Measurements from ENCODE around the gene MLLT1. TPM values are rescaled to one million over a fixed set of nuclear protein-coding genes. Genes with fewer than 3 reads are reported as not detected.

MLLT1 gene
- total RNA-seq, 1 experiment from 2014 or later: 29.0 TPM

DNA sequence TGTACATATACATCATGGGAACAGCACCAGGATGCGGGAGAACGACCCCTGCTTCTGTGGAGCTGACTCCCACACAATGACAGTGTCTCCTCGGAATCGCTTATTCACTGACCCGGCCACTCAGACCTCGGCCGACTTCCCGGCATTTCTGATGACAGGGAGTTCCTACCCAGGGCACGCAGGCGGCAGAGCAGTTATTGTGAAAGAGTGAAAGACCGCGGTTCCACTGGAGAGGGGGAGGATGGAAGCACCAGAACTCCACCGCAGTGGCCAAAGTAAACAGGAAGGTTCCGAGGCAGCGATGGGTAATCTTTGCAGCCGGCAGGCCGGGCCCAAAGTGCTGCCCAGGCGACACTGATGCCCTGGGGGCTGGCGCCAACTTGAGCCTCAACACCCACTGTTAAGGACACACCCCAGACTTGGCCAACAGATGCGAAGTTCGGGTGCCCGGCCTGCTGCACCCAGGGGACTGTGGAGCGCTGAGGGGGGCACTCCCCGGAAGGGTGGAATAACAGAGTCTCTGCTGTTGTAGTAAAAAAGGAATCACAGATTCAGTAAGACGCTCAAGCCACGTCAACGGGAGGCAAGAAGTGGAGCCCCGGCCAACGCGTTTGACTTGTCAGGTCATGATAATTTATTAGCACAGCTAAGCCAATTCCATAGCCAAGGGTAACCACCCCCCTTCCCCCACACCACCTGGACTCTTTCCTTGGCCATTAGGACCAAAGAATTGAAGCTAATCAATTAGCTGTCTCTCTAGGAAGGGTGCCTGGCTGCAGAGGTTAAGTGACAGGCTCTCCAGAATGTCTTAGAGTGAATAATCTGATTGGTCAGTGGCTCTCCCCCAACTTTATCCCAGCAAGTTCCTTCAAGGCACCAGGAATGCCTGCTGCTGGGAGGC is 5.8 kb downstream of the MLLT1 start:
- peak overlapping the region; percentile 51 for H2AFZ ChIP-seq (ENCODE audit: low read length)

DNA sequence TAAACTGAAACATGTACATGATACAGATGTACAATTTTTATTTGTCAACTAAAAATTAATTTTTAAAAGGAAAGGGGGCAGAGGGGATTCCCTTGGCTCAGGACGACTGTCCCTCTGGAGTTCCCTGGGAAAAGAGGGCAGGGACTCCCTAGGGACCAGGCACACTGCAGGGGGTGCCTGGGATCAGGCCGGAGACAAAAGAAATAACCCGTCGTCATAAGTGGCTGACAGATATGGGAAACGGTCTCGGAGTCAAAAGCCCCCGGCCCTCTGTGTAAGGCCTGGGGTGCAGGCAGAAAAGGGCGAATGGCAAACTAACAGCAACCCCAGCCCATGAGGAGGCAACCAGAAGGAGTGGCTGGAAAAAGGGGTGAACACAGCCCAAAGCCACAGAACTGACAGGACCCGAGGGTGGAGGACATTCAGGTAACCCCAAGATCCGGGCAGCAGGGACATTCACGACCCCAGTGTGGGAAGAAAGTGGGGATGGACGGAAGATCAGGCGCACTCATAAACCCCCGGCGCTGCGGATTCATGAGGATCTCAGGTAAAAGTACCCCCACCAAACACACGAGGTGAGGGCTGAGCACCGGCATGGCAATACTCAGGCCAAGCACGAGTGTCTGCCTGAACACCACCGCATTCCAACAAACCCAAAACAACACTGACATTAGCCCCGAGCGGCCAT is 6.7 kb downstream of the MLLT1 start:
- Histone ChIP-seq H3K27ac (ENCODE audit: low read length) (peak overlapping the region; percentile 79), H4K20me1 (ENCODE audit: low read length) (no peaks in the 10 kb centered on the region; the same call in 1 of the 2 replicates), H3K9me3 (ENCODE audit: low read length) (no peaks in the 10 kb centered on the region), H3K36me3 (ENCODE audit: low read depth, low read length) (no peaks in the 10 kb centered on the region; the same call in 1 of the 2 replicates), H3F3A (ENCODE audit: low read length, unreplicated experiment) (peaks cover 6% of the 10 kb centered on the region), H3K4me2 (ENCODE audit: low read length) (peak overlapping the region; percentile 78), H3K27me3 (ENCODE audit: low read length) (no peaks in the 10 kb centered on the region), H3K4me1 (ENCODE audit: insufficient read depth, low read length) (peaks cover 65% of the 10 kb centered on the region), H3K4me3 (ENCODE audit: low read length) (peak overlapping the region; percentile 55), H3K79me2 (ENCODE audit: low read length) (peaks cover 89% of the 10 kb centered on the region), H2AFZ (ENCODE audit: low read length) (peak overlapping the region; percentile 51), H3K9ac (ENCODE audit: low read length) (peak overlapping the region; percentile 69), H3K9me2 (replicated peaks; ENCODE audit: low read length) (no peaks in the 10 kb centered on the region)
- intact Hi-C loops (cut with micrococcal nuclease): loop anchor here (5.0 kb wide), 2 partner anchors 36 to 56 kb away; no protein-coding TSS in a partner anchor
- POLR2A ChIA-PET (ENCODE audit: unreplicated experiment): no interaction called here
- CTCF ChIA-PET: no interaction called here
- ATAC-seq (no peak), DNase-seq (no peak)
- TF ChIP-seq EZH2phosphoT487 (IDR thresholded peaks at IDR 0.05; ENCODE audit: borderline replicate concordance, low read length) (no peak), EZH2 (IDR thresholded peaks at IDR 0.05; ENCODE audit: low read length, unreplicated experiment) (no peak)
- TF ChIP-seq, protein P1, sequence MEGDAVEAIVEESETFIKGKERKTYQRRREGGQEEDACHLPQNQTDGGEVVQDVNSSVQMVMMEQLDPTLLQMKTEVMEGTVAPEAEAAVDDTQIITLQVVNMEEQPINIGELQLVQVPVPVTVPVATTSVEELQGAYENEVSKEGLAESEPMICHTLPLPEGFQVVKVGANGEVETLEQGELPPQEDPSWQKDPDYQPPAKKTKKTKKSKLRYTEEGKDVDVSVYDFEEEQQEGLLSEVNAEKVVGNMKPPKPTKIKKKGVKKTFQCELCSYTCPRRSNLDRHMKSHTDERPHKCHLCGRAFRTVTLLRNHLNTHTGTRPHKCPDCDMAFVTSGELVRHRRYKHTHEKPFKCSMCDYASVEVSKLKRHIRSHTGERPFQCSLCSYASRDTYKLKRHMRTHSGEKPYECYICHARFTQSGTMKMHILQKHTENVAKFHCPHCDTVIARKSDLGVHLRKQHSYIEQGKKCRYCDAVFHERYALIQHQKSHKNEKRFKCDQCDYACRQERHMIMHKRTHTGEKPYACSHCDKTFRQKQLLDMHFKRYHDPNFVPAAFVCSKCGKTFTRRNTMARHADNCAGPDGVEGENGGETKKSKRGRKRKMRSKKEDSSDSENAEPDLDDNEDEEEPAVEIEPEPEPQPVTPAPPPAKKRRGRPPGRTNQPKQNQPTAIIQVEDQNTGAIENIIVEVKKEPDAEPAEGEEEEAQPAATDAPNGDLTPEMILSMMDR (conservative IDR thresholded peaks at IDR 0.05; ENCODE audit: low read depth, low read length): no peak
- no TSS peak for BruUV-seq (replicated peaks)

More for the DNA sequence above, 5.8 kb downstream of the MLLT1 start:
- POLR2A ChIA-PET (ENCODE audit: unreplicated experiment): interaction anchor here (0.6 kb wide), 1 partner anchor 13 kb away, joined by 4 read pairs; no protein-coding TSS in a partner anchor
- intact Hi-C loops (cut with micrococcal nuclease): loop anchor here (5.0 kb wide), 2 partner anchors 37 to 57 kb away; no protein-coding TSS in a partner anchor
- H3K27me3 ChIP-seq (ENCODE audit: low read length): no peaks in the 10 kb centered on the region
- peak overlapping the region; percentile 78 for H3K4me2 ChIP-seq (ENCODE audit: low read length)
- H3K9me3 ChIP-seq (ENCODE audit: low read length): no peaks in the 10 kb centered on the region
- no peaks in the 10 kb centered on the region for H3K9me2 ChIP-seq (replicated peaks; ENCODE audit: low read length)
- H3K27ac ChIP-seq (ENCODE audit: low read length): peak overlapping the region; percentile 79
- peak overlapping the region; percentile 55 for H3K4me3 ChIP-seq (ENCODE audit: low read length)
- H3K9ac ChIP-seq (ENCODE audit: low read length): peak overlapping the region; percentile 69
- H3K79me2 ChIP-seq (ENCODE audit: low read length): peaks cover 90% of the 10 kb centered on the region
- CTCF ChIA-PET: interaction anchor here (0.6 kb wide), 1 partner anchor 194 kb away, joined by 6 read pairs; no protein-coding TSS in a partner anchor
- TSS peak; percentile 41 for BruUV-seq (replicated peaks)
- peaks cover 71% of the 10 kb centered on the region for H3K4me1 ChIP-seq (ENCODE audit: insufficient read depth, low read length)
- peak; percentile 95 for DNase-seq
- ATAC-seq: peak; percentile 79
- TF ChIP-seq EZH2phosphoT487 (IDR thresholded peaks at IDR 0.05; ENCODE audit: borderline replicate concordance, low read length) (no peak), EZH2 (IDR thresholded peaks at IDR 0.05; ENCODE audit: low read length, unreplicated experiment) (no peak)
- TF ChIP-seq, protein P1 (conservative IDR thresholded peaks at IDR 0.05; ENCODE audit: low read depth, low read length): no peak
- peaks cover 4% of the 10 kb centered on the region; the same call in 1 of the 2 replicates for H4K20me1 ChIP-seq (ENCODE audit: low read length)
- H3K36me3 ChIP-seq (ENCODE audit: low read depth, low read length): no peaks in the 10 kb centered on the region; the same call in 1 of the 2 replicates
- H3F3A ChIP-seq (ENCODE audit: low read length, unreplicated experiment): peaks cover 6% of the 10 kb centered on the region

Measured in PC-3 (cell line).